NCI-H524 (cell line): Measurements from ENCODE around the gene VPS29.

Source experiments
- DNase-seq, 2 experiments: peaks; one replicate each; lab custom pipeline; 2025; lab: John Stamatoyannopoulos, UW

Gene VPS29

GRCh38 chr12:110444455-110444854, 57.5 kb downstream of the VPS29 start:
- no peak for DNase-seq
